Upper lobe of left lung (tissue), 4 donors: ENCODE results near the gene PLIN4.

Source experiments
- EP300 ChIP-seq, 4 donors: sonication (generic); formaldehyde crosslinking; IDR thresholded peaks; one replicate each; pipeline ENCODE4 v1.5.1; 2017; ENCODE audit warnings: antibody characterized with exemption in 4 of 4, control low read depth in 2 of 4
- POLR2A ChIP-seq, 4 donors: fragments of 450-650 bp; IDR thresholded peaks; one replicate each; pipeline ENCODE4 v1.5.1; 2016 to 2017; ENCODE audit warnings: antibody characterized with exemption in 4 of 4, mild to moderate bottlenecking in 2 of 4
- POLR2AphosphoS5 ChIP-seq, 2 donors: sonication (generic); formaldehyde crosslinking; IDR thresholded peaks; one replicate each; pipeline ENCODE4 v1.5.1; 2017; ENCODE audit warnings: antibody characterized with exemption in 2 of 2
- TF ChIP-seq, protein P1 (sequence below), 6 experiments: fragments of 450-650 bp in 4 of 6; fragments of 200-600 bp in 2 of 6; sonication (generic) in 2 of 6; IDR thresholded peaks; one replicate each; pipeline ENCODE4 v1.5.1; 2016 to 2019; ENCODE audit warnings: antibody characterized with exemption in 6 of 6

DNA sequence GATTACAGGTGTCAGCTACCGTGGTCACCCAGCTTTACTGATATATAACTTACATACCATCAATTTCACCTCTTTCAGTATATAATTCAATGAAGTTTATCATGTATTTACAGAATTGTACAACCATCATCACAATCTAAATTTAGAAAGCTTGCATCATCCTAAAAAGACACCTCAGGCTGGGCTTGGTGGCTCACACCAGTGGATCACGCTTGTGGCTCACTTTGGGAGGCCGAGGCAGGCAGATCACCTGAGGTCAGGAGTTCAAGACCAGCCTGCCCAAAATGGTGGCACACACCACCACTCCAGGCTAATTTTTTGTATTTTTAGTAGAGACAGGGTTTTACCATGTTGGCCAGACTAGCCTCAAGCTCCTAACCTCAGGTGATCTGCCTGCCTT is 50.5 kb downstream of the PLIN4 start:
- TF ChIP-seq, protein P1, sequence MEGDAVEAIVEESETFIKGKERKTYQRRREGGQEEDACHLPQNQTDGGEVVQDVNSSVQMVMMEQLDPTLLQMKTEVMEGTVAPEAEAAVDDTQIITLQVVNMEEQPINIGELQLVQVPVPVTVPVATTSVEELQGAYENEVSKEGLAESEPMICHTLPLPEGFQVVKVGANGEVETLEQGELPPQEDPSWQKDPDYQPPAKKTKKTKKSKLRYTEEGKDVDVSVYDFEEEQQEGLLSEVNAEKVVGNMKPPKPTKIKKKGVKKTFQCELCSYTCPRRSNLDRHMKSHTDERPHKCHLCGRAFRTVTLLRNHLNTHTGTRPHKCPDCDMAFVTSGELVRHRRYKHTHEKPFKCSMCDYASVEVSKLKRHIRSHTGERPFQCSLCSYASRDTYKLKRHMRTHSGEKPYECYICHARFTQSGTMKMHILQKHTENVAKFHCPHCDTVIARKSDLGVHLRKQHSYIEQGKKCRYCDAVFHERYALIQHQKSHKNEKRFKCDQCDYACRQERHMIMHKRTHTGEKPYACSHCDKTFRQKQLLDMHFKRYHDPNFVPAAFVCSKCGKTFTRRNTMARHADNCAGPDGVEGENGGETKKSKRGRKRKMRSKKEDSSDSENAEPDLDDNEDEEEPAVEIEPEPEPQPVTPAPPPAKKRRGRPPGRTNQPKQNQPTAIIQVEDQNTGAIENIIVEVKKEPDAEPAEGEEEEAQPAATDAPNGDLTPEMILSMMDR (IDR thresholded peaks at IDR 0.05): no peak
- TF ChIP-seq EP300 (IDR thresholded peaks at IDR 0.05) (no peak), POLR2AphosphoS5 (IDR thresholded peaks at IDR 0.05) (no peak), POLR2A (IDR thresholded peaks at IDR 0.05) (no peak)
